GM23338 (cell line): ENCODE measurements around the gene LAPTM4A. TPM values are rescaled to one million over a fixed set of nuclear protein-coding genes. Genes with fewer than 3 reads are reported as not detected.

Experiments
- ATAC-seq: fragments of 200-7000 bp; cut with Tn5 transposase; 3 replicates; pipeline ENCODE4 v1.9.1; 2020
- DNase-seq: peaks from one replicate; pipeline ENCODE4 v3.0.0-alpha.2; 2015; ENCODE audit warnings: low spot score
- H2AFZ ChIP-seq: fragments of 200-600 bp; sonication (generic); 2 replicates; pipeline ENCODE4 v1.8.0; 2016; ENCODE audit warnings: antibody characterized with exemption, mild to moderate bottlenecking, moderate library complexity
- H3F3A ChIP-seq: fragments of 200-600 bp; sonication (generic); replicated peaks from 2 replicates; pipeline ENCODE4 v1.8.0; 2017; ENCODE audit warnings: antibody characterized with exemption, mixed run types, low read depth
- H3K27ac ChIP-seq: fragments of 200-600 bp; sonication (generic); 2 replicates; pipeline ENCODE4 v1.6.1; 2016; ENCODE audit warnings: low read depth
- H3K27me3 ChIP-seq: fragments of 200-600 bp; sonication (generic); 2 replicates; pipeline ENCODE4 v1.8.0; 2016; ENCODE audit warnings: mild to moderate bottlenecking, mixed run types, moderate library complexity; ENCODE audit not compliant: insufficient read depth
- H3K36me3 ChIP-seq: fragments of 200-600 bp; sonication (generic); 2 replicates; pipeline ENCODE4 v1.8.0; 2016; ENCODE audit warnings: mild to moderate bottlenecking; ENCODE audit not compliant: insufficient read depth
- H3K4me1 ChIP-seq: fragments of 200-600 bp; sonication (generic); 2 replicates; pipeline ENCODE4 v1.8.0; 2016; ENCODE audit warnings: mild to moderate bottlenecking, moderate library complexity; ENCODE audit not compliant: insufficient read depth
- H3K4me2 ChIP-seq: fragments of 200-600 bp; sonication (generic); 2 replicates; pipeline ENCODE4 v1.7.1; 2017; ENCODE audit warnings: mixed run types
- H3K4me3 ChIP-seq: fragments of 200-600 bp; sonication (generic); 2 replicates; pipeline ENCODE4 v1.6.1; 2016; ENCODE audit warnings: mixed run types
- H3K79me2 ChIP-seq: fragments of 200-600 bp; sonication (generic); replicated peaks from 2 replicates; pipeline ENCODE4 v1.8.0; 2017; ENCODE audit warnings: mild to moderate bottlenecking; ENCODE audit not compliant: insufficient read depth
- H3K9me2 ChIP-seq: fragments of 200-600 bp; sonication (generic); 2 replicates; pipeline ENCODE4 v1.8.0; 2017; ENCODE audit not compliant: insufficient read depth
- H4K20me1 ChIP-seq: fragments of 200-600 bp; sonication (generic); replicated peaks from 2 replicates; pipeline ENCODE4 v1.8.0; 2017; ENCODE audit warnings: mild to moderate bottlenecking; ENCODE audit not compliant: insufficient read depth
- H3K27ac Mint-ChIP-seq: 2 replicates; pipeline ENCODE4 v1.8.0; 2020; ENCODE audit warnings: inconsistent platforms, mild to moderate bottlenecking, moderate library complexity, mixed read lengths
- H3K27me3 Mint-ChIP-seq: 3 replicates; pipeline ENCODE4 v1.8.0; 2022; ENCODE audit warnings: low read depth, mild to moderate bottlenecking, moderate library complexity, mixed read lengths, inconsistent platforms; ENCODE audit not compliant: insufficient read depth, poor library complexity
- H3K36me3 Mint-ChIP-seq: 3 replicates; pipeline ENCODE4 v1.8.0; 2021; ENCODE audit warnings: low read depth, mild to moderate bottlenecking, inconsistent platforms, moderate library complexity, mixed read lengths
- H3K4me1 Mint-ChIP-seq: 3 replicates; pipeline ENCODE4 v1.8.0; 2020; ENCODE audit warnings: mild to moderate bottlenecking, inconsistent platforms, mixed read lengths
- H3K4me3 Mint-ChIP-seq: 3 replicates; pipeline ENCODE4 v1.8.0; 2021; ENCODE audit warnings: moderate library complexity, mild to moderate bottlenecking, inconsistent platforms, mixed read lengths
- H3K9me3 Mint-ChIP-seq: 3 replicates; pipeline ENCODE4 v1.8.0; 2020; ENCODE audit warnings: moderate library complexity, mild to moderate bottlenecking, inconsistent platforms, mixed read lengths
- CTCF ChIP-seq, 2 experiments: fragments of 200-600 bp in 1 of 2; sonication (generic) in 1 of 2; conservative IDR thresholded peaks; 2 replicates each; pipeline versions ENCODE4 v1.5.1 to v1.6.1; 2016 to 2017; ENCODE audit warnings: antibody characterized with exemption in 2 of 2, low read depth in 2 of 2, mild to moderate bottlenecking in 2 of 2, moderate library complexity in 1 of 2
- EZH2 ChIP-seq: fragments of 200-600 bp; sonication (generic); IDR thresholded peaks from one replicate; pipeline ENCODE4 v1.8.0; 2017; ENCODE audit warnings: antibody characterized with exemption, mild to moderate bottlenecking, low read depth; ENCODE audit not compliant: unreplicated experiment
- NANOG ChIP-seq: IDR thresholded peaks from 2 replicates; pipeline ENCODE4 v1.6.1; 2016; ENCODE audit warnings: antibody characterized with exemption, borderline replicate concordance
- POLR2AphosphoS5 ChIP-seq: IDR thresholded peaks from 2 replicates; pipeline ENCODE4 v1.6.1; 2016; ENCODE audit warnings: antibody characterized with exemption, low read depth
- ZNF331 ChIP-seq: fragments of 250-450 bp; sonication (Bioruptor Pico); IDR thresholded peaks from 2 replicates; pipeline ENCODE4 v1.5.0; 2020; ENCODE audit warnings: low read depth, mild to moderate bottlenecking, moderate library complexity
- polyA plus RNA-seq: library from polyadenylated mRNA; unstranded; fragments of >200 nt; fragmentation: Nextera tagmentation; extraction: Ambion mirVana; gene quantifications from 2 replicates; pipeline ENCODE4 v1.2.1, GENCODE V29; 2016
- total RNA-seq: library from RNA; depleted of rRNA; stranded (reverse); fragments of >200 nt; shearing (Covaris generic); gene quantifications from 2 replicates; pipeline ENCODE4 v1.2.3, GENCODE V29; 2014
- TF ChIP-seq, protein P1 (sequence below): fragments of 250-450 bp; sonication (Bioruptor Pico); IDR thresholded peaks from 2 replicates; pipeline ENCODE4 v1.5.0; 2020; ENCODE audit warnings: mild to moderate bottlenecking, moderate library complexity

Gene LAPTM4A
- total and polyA plus RNA-seq, 2 experiments from 2014 or later: 123 to 214 TPM

DNA sequence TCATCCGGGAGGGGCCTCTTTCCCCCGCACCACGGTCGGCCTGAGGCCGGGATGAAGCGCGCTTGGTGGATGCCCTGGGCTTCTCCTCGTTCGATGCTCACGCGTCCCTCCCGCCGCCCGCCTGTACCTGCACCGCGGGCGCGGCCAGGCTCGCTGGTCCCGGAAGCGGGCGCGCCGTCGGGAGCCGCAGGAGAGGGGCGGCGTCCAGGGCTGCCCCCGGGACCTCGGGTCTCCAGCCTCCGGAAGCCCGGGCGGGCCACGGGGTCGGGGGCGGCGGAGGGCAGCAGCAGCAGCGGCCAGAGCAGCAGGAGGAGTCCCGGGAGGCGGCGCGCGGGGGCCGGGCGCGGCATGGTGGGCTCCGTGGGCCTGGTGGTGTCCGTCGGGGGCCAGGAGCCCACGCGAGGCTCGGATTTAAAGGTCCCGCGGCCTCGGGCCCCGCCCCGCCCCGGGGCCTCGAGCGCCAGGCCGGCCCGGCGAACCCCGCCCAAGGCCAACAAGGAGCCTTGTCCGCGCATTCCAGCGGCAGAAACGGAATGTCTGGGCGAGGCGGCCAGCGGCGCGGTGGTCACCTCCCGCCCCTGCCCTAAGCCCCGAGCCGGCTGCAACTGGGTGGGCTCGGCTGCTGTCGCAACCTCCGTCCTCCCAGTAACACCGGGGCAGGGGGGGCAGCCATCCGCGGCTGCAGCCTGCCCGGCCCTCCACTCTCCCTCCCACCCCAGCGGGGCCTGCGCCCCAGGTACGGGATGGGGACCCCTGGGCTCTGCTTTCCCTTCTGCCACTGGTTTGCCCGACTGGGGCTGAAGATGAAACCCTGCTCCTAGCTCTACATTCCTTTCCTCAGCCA, 38.9 kb downstream of the LAPTM4A start, which contains the start of gene MATN3:
MATN3 (minus strand) TSS at position 387 of the 844 bp plus-strand sequence; CDS start at position 350, 37 bp downstream.
- Histone ChIP-seq H3K4me3 (peak within 1 kb of the TSS; percentile 58), H3K79me2 (no peaks in the 10 kb centered on the region), H3F3A (0 out of 2 replicates have a peak, but pooled peaks cover 3% of the 10 kb centered on the region), H3K36me3 (no peaks in the 10 kb centered on the region), H3K4me1 (peaks cover 19% of the 10 kb centered on the region), H3K27me3 (peaks cover 45% of the 10 kb centered on the region), H3K27ac (no peak within 1 kb of the TSS), H3K9me2 (no peaks in the 10 kb centered on the region), H4K20me1 (no peaks in the 10 kb centered on the region), H2AFZ (peak within 1 kb of the TSS; percentile 98), H3K4me2 (peak within 1 kb of the TSS; percentile 85)
- 0 out of 3 replicates have a peak, but pooled peaks cover 4% of the 10 kb centered on the region for H3K36me3 Mint-ChIP-seq
- DNase-seq (peak; percentile 84), ATAC-seq (peak; percentile 83)
- peaks cover 9% of the 10 kb centered on the region for H3K9me3 Mint-ChIP-seq
- TF ChIP-seq ZNF331 (no peak), CTCF (conservative IDR thresholded peaks at IDR 0.05; ENCODE audit: low read depth in 2 of 2) (no peak), EZH2 (no peak), POLR2AphosphoS5 (peak; percentile 57), NANOG (no peak)
- TF ChIP-seq, protein P1, sequence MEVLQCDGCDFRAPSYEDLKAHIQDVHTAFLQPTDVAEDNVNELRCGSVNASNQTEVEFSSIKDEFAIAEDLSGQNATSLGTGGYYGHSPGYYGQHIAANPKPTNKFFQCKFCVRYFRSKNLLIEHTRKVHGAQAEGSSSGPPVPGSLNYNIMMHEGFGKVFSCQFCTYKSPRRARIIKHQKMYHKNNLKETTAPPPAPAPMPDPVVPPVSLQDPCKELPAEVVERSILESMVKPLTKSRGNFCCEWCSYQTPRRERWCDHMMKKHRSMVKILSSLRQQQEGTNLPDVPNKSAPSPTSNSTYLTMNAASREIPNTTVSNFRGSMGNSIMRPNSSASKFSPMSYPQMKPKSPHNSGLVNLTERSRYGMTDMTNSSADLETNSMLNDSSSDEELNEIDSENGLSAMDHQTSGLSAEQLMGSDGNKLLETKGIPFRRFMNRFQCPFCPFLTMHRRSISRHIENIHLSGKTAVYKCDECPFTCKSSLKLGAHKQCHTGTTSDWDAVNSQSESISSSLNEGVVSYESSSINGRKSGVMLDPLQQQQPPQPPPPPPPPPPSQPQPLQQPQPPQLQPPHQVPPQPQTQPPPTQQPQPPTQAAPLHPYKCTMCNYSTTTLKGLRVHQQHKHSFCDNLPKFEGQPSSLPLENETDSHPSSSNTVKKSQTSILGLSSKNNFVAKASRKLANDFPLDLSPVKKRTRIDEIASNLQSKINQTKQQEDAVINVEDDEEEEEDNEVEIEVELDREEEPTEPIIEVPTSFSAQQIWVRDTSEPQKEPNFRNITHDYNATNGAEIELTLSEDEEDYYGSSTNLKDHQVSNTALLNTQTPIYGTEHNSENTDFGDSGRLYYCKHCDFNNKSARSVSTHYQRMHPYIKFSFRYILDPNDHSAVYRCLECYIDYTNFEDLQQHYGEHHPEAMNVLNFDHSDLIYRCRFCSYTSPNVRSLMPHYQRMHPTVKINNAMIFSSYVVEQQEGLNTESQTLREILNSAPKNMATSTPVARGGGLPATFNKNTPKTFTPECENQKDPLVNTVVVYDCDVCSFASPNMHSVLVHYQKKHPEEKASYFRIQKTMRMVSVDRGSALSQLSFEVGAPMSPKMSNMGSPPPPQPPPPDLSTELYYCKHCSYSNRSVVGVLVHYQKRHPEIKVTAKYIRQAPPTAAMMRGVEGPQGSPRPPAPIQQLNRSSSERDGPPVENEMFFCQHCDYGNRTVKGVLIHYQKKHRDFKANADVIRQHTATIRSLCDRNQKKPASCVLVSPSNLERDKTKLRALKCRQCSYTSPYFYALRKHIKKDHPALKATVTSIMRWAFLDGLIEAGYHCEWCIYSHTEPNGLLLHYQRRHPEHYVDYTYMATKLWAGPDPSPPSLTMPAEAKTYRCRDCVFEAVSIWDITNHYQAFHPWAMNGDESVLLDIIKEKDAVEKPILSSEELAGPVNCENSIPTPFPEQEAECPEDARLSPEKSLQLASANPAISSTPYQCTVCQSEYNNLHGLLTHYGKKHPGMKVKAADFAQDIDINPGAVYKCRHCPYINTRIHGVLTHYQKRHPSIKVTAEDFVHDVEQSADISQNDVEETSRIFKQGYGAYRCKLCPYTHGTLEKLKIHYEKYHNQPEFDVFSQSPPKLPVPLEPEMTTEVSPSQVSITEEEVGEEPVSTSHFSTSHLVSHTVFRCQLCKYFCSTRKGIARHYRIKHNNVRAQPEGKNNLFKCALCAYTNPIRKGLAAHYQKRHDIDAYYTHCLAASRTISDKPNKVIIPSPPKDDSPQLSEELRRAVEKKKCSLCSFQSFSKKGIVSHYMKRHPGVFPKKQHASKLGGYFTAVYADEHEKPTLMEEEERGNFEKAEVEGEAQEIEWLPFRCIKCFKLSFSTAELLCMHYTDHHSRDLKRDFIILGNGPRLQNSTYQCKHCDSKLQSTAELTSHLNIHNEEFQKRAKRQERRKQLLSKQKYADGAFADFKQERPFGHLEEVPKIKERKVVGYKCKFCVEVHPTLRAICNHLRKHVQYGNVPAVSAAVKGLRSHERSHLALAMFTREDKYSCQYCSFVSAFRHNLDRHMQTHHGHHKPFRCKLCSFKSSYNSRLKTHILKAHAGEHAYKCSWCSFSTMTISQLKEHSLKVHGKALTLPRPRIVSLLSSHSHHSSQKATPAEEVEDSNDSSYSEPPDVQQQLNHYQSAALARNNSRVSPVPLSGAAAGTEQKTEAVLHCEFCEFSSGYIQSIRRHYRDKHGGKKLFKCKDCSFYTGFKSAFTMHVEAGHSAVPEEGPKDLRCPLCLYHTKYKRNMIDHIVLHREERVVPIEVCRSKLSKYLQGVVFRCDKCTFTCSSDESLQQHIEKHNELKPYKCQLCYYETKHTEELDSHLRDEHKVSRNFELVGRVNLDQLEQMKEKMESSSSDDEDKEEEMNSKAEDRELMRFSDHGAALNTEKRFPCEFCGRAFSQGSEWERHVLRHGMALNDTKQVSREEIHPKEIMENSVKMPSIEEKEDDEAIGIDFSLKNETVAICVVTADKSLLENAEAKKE (CRISPR knock-in tag): no peak
- H3K27me3 Mint-ChIP-seq: peaks cover 30% of the 10 kb centered on the region
- H3K4me3 Mint-ChIP-seq: peak within 1 kb of the TSS; percentile 79
- peaks cover 15% of the 10 kb centered on the region for H3K4me1 Mint-ChIP-seq
- no peak within 1 kb of the TSS for H3K27ac Mint-ChIP-seq
